Erythroblast (primary cell): ENCODE measurements around the gene ERC2.
"Not testable (repeated sequence)": the region's sequence is repeated elsewhere in the genome, so short reads cannot be mapped to it uniquely, and the experiment has no call there.

Experiments
- DNase-seq, 2 experiments: peaks; one replicate each; lab custom pipeline; 2025; lab: John Stamatoyannopoulos, UW
- GATA1 ChIP-seq: IDR thresholded peaks from 2 replicates; pipeline ENCODE4 v1.6.1; 2011; ENCODE audit warnings: low read depth, mild to moderate bottlenecking, control low read depth, low read length, moderate library complexity
- POLR2A ChIP-seq: IDR thresholded peaks from 2 replicates; pipeline ENCODE4 v1.6.1; 2011; ENCODE audit warnings: mild to moderate bottlenecking, low read length

The ERC2 gene

DNA sequence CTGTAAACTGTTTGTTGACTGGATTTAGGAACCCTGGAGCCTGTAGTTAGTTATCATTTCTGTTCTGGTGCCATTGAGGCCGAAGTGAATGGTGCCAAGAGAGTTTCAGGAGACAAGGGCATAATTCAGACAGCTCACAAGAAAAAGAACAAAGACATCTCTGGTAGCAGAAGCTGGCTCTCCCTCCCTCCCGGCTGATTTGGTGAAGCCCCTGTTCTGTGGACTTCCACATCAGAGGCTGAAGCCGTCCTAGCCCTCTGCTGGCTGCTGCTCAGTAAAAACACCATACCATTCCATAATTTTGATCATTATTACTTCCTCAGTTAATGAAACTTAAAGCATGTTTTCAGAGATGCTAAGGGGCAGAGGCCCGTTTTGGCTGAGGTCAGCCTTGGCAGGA lies 599.9 kb downstream of the ERC2 start:
- TF ChIP-seq POLR2A (no peak), GATA1 (no peak)
- no peak for DNase-seq

DNA sequence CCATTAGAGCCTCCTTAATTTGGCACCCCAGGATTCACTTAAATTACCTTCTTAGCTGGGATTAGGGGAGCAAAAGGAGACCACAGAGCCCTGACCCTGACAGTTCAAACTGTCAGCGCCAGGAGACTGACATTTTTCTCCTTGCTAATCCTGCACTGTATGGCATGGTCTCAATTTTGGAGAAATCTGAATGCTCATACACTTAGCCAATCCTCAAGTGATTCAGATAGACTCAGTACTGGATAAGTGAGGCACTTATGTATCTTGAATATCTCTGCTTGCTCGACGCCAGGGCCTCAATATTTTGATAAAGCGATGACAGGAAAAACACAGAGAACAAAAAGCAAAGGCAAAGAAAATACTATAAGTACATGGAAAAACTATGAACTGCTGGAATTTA lies 605.2 kb downstream of the ERC2 start:
- TF ChIP-seq GATA1 (no peak), POLR2A (no peak)
- DNase-seq = no peak

DNA sequence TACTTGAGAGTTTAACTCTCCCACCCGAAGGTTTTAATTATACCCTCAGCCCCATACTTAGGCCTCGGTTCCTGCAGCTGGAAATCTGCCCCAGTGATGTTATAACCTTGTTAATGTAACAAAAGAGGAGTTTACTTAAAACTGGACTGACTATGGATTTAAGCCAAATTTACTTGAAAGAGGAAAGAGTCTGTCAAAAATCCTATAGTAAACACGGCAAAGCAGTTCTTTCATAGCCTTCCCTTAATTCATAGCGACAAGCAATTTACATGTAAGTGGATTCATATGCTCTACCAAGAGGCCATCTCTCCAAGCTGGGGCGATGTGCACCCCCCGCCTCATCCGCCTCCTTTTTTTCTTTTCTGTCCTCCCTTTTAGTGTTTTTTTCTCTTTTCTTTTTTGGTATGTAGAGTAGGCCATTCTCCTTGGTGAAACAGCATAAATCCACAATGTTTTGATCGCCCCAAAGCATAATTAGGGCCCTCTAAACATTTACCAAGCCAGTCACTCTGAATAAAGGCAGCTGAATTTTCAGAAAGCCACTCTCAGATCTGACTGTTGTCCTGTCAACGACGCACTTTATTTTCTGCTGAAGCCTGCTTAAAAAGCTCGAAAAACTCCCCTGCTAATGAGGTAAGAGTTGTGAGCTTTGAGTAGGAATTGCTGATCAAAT lies 608.1 kb downstream of the ERC2 start:
- TF ChIP-seq POLR2A (no peak), GATA1 (no peak)
- DNase-seq = no peak

DNA sequence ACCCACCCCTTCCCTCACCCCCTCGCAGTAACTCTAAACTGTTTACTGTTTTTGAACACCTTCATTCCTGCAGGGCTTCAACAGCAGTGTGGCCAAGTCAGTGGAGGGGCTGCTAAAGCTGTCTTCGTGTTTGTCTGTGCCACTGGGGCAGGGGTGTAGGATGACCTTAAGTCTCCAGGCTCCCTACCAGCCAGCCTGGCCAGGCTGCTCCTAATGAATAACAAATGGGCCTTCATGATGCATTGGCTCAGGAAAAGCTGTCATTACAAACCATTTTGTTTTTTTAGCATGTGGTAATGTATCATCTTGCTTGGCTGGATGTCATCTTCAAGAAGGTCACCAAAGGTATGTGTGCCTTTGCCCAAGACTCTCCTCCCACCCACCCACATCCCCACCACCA lies 609.0 kb downstream of the ERC2 start:
- TF ChIP-seq GATA1 (no peak), POLR2A (no peak)
- no peak for DNase-seq

GRCh38 chr3:55858727-55859126 lies 609.5 kb downstream of the ERC2 start:
- DNase-seq = no peak
- TF ChIP-seq GATA1 (no peak), POLR2A (no peak)

DNA sequence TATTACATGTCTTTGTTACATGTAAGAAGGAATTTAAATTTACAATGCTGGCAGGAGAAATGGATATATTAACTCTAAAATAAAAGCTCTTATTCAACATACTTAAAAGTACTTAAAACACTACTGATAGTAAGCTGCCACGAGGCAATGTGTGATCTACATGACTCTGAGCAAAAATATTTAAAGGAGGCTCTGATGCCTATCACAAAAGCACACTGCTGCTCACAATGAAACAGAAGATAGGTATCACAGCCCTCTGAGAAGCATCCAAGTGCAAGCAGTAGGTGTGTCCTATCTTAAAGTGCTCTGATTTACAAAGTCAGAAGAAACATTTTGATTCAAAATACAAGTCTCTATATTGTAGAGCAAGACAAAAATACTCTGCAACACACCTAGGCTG lies 610.0 kb downstream of the ERC2 start:
- DNase-seq = no peak
- TF ChIP-seq POLR2A (no peak), GATA1 (no peak)

GRCh38 chr3:55857633-55858032 lies 610.6 kb downstream of the ERC2 start:
- no peak for DNase-seq
- TF ChIP-seq POLR2A (no peak), GATA1 (no peak)

GRCh38 chr3:55855311-55855710 lies 613.0 kb downstream of the ERC2 start:
- DNase-seq = no peak
- TF ChIP-seq GATA1 (no peak), POLR2A (no peak)

DNA sequence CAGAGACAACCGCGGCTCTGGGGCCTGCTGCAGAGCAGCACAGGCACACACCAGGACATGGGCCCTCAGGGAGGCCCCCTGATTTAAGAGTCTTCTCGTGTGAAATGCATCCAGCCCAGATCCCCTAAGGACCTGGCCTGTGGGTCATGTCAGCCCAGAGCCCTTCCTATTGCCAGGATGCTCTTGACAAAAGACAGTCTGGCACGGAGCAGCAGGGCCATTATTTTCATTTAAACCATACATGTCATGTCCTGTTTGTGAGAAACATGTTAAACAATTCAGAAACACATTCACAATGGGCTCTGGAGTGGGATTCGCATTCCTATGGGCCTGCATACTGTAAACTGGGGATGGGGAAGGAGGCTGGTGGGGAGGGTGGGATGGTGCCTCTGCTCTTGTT lies 613.8 kb downstream of the ERC2 start:
- DNase-seq = no peak
- TF ChIP-seq POLR2A (no peak), GATA1 (no peak)

DNA sequence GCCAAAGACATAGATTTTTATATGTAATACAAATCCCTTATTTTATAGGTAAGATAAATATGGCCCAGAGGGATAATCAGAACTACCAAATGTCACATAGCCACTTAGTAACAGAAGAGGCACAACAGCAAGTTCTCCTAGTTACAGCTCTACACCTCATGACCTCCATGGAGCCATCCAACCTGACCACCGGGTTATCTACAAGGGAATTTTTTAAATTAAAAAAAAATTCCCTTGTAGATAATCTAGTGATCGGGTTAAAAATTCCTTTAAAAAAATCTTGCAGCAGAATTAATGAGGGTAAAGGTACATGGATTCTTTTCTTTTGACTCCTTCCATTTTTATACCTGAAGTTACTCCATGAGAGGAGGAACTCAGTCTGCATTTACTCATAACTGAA lies 615.9 kb downstream of the ERC2 start:
- no peak for DNase-seq
- TF ChIP-seq POLR2A = no peak
- TF ChIP-seq GATA1 = no peak

GRCh38 chr3:55842204-55842603 lies 626.1 kb downstream of the ERC2 start:
- TF ChIP-seq POLR2A (no peak), GATA1 (no peak)

GRCh38 chr3:55831876-55832275 lies 636.4 kb downstream of the ERC2 start:
- DNase-seq = not testable (repeated sequence)

More at GRCh38 chr3:55842204-55842603, 626.1 kb downstream of the ERC2 start:
- no peak for DNase-seq

DNA sequence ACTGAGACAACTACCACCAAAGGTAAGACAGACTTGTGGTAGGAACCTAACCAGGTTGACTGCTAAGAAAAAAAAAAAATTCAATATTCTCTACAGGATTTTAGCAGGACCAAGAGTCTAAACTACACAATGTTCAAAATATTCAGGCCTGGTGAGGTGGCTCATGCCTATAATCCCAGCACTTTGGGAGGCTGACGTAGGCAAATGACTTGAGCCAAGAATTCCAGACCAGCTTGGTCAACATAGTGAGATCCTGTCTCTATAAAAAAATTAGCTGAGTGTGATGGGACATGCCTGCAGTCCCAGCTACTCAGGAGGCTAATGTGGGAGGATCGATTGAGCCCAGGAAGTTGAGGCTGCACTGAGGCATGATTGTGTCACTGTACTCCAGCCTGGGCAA lies 639.6 kb downstream of the ERC2 start:
- no peak for DNase-seq
- TF ChIP-seq GATA1 (no peak), POLR2A (no peak)

GRCh38 chr3:55827786-55828185 lies 640.5 kb downstream of the ERC2 start:
- DNase-seq = no peak
- no peak for TF ChIP-seq POLR2A
- no peak for TF ChIP-seq GATA1

GRCh38 chr3:55826731-55827496 lies 641.4 kb downstream of the ERC2 start:
- no peak for DNase-seq
- TF ChIP-seq GATA1 (no peak), POLR2A (no peak)
